Body of pancreas (tissue), 4 donors: ENCODE measurements around the gene PPP2R3B.

Experiments
- CTCF ChIP-seq, 7 experiments: fragments of 450-650 bp in 4 of 7; fragments of 200-600 bp in 3 of 7; sonication (generic) in 3 of 7; IDR thresholded peaks; one replicate each; pipeline ENCODE4 v1.5.1; 2016 to 2019; ENCODE audit warnings: antibody characterized with exemption in 7 of 7
- POLR2A ChIP-seq, 3 donors: fragments of 450-650 bp; IDR thresholded peaks; one replicate each; pipeline ENCODE4 v1.6.1; 2016; ENCODE audit warnings: antibody characterized with exemption in 3 of 3, mild to moderate bottlenecking in 2 of 3

- TF ChIP-seq CTCF (IDR thresholded peaks at IDR 0.05) (no peak), POLR2A (IDR thresholded peaks at IDR 0.05) (no peak)
These were observed 51.0 kb downstream of the PPP2R3B start for GRCh38 chrX:335758-336155.
